ENCODE measurements around the gene INTU.

GRCh38 chr4:127667116-127667515 lies 34.4 kb downstream of the INTU start:
- TF ChIP-seq CTCF (IDR thresholded peaks at IDR 0.05), result no peak
- no peak for TF ChIP-seq POLR2A (IDR thresholded peaks at IDR 0.05)
- no peak for TF ChIP-seq POLR2AphosphoS5 (IDR thresholded peaks at IDR 0.05)

Data from breast epithelium (tissue), 3 donors.